ENCODE results near the gene NPHP4. TPM values are rescaled to one million over a fixed set of nuclear protein-coding genes. Genes with fewer than 3 reads are reported as not detected.

The NPHP4 gene
- total RNA-seq, 1 donor = 2.7 TPM

GRCh38 chr1:5872886-5873285 lies 119.3 kb downstream of the NPHP4 start:
- H3K9me3 ChIP-seq (ENCODE audit: low read depth, low read length) = no peaks in the 10 kb centered on the region
- H3K4me1 ChIP-seq (ENCODE audit: insufficient read depth, low read length) = no peaks in the 10 kb centered on the region
- H3K4me3 ChIP-seq (ENCODE audit: low read length) = no peak overlapping the region
- H3K27me3 ChIP-seq (ENCODE audit: insufficient read depth, low read length) = no peaks in the 10 kb centered on the region

GRCh38 chr1:5868931-5869500 lies 123.2 kb downstream of the NPHP4 start:
- Histone ChIP-seq H3K9me3 (ENCODE audit: low read depth, low read length) (no peaks in the 10 kb centered on the region), H3K4me3 (ENCODE audit: low read length) (no peak overlapping the region), H3K4me1 (ENCODE audit: insufficient read depth, low read length) (no peaks in the 10 kb centered on the region), H3K27me3 (ENCODE audit: insufficient read depth, low read length) (no peaks in the 10 kb centered on the region)

DNA sequence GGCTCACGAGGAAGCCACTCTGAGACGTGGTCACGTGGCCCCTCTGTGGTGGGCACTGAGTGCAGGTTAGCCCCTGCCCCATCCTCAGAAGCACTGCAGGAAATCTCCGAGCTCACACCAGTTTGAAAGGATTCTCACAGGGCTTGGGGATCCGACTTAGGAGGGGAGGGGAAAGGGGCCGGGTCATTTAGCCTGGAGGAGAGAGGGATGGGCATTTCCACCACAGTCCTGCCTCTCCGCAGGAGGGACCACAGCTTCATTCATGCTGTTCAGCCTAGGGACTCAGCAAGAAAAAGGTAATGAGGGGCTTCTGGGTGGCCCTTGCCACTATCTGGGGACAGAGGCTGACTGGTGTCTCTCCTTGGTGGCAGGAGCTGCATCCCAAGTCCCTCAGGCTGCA lies 126.5 kb downstream of the NPHP4 start:
- H3K9me3 ChIP-seq (ENCODE audit: low read depth, low read length) = no peaks in the 10 kb centered on the region
- H3K27me3 ChIP-seq (ENCODE audit: insufficient read depth, low read length) = no peaks in the 10 kb centered on the region
- no peak overlapping the region for H3K4me3 ChIP-seq (ENCODE audit: low read length)

GRCh38 chr1:5865056-5865455 lies 127.2 kb downstream of the NPHP4 start:
- Histone ChIP-seq H3K27me3 (ENCODE audit: insufficient read depth, low read length) (no peaks in the 10 kb centered on the region), H3K9me3 (ENCODE audit: low read depth, low read length) (no peaks in the 10 kb centered on the region)

More for the DNA sequence above, 126.5 kb downstream of the NPHP4 start:
- no peaks in the 10 kb centered on the region for H3K4me1 ChIP-seq (ENCODE audit: insufficient read depth, low read length)

GRCh38 chr1:5864256-5864655 lies 128.0 kb downstream of the NPHP4 start:
- no peaks in the 10 kb centered on the region for H3K9me3 ChIP-seq (ENCODE audit: low read depth, low read length)
- H3K4me1 ChIP-seq (ENCODE audit: insufficient read depth, low read length) = no peaks in the 10 kb centered on the region
- no peaks in the 10 kb centered on the region for H3K27me3 ChIP-seq (ENCODE audit: insufficient read depth, low read length)
- no peak overlapping the region for H3K4me3 ChIP-seq (ENCODE audit: low read length)

More at GRCh38 chr1:5865056-5865455, 127.2 kb downstream of the NPHP4 start:
- Histone ChIP-seq H3K4me3 (ENCODE audit: low read length) (no peak overlapping the region), H3K4me1 (ENCODE audit: insufficient read depth, low read length) (no peaks in the 10 kb centered on the region)

- Histone ChIP-seq H3K9me3 (ENCODE audit: low read depth, low read length) (no peaks in the 10 kb centered on the region), H3K27me3 (ENCODE audit: insufficient read depth, low read length) (no peaks in the 10 kb centered on the region), H3K4me1 (ENCODE audit: insufficient read depth, low read length) (no peaks in the 10 kb centered on the region), H3K4me3 (ENCODE audit: low read length) (no peak overlapping the region)
Measured at GRCh38 chr1:5863238-5863637, 129.0 kb downstream of the NPHP4 start.

DNA sequence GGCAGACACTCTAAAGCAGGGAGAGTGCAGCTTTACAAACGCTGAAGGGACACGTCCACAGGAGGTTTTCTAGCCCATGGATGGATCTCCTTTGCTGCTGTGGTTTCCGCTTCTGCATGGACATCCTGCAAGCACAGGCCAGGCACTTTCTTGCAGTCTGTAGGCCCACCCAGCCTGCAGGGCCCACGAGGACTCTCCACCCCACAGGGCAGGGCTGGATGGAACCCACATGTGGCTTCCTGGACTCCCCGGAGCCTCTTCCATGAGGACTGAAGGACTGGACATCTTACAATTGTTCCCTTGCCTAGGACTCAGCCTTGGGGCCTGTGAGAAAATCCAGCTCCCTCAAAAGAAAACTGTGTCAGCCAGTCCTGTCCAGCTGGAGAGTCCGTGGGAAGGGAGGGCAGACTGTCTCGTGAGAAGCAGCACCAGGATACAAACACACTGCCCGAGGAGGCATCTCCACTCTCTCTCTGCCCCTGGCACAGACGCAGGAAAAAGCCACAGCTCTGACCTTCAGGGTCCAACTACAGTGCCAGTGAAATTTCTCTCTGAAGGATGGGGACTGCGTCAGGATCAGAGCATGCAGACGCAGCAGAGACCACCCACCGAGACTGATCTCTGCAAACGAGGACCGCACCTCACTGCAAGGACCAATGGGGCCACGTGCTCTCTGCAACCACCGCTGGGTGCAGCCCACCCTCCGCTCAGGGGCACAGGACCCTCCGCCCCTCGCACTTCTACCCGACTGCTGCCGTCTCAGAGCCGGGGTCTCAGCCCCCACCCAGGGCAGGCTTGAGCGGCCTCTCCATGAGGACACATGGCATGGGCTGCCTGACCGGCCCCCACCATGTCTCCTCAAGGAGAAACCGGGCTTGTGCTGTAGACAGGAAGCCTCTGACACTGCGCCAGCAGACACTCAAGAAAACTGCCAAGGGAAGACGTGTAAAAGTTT lies 130.1 kb downstream of the NPHP4 start:
- no peak overlapping the region for H3K4me3 ChIP-seq (ENCODE audit: low read length)
- no peaks in the 10 kb centered on the region for H3K4me1 ChIP-seq (ENCODE audit: insufficient read depth, low read length)
- no peaks in the 10 kb centered on the region for H3K27me3 ChIP-seq (ENCODE audit: insufficient read depth, low read length)
- no peaks in the 10 kb centered on the region for H3K9me3 ChIP-seq (ENCODE audit: low read depth, low read length)

DNA sequence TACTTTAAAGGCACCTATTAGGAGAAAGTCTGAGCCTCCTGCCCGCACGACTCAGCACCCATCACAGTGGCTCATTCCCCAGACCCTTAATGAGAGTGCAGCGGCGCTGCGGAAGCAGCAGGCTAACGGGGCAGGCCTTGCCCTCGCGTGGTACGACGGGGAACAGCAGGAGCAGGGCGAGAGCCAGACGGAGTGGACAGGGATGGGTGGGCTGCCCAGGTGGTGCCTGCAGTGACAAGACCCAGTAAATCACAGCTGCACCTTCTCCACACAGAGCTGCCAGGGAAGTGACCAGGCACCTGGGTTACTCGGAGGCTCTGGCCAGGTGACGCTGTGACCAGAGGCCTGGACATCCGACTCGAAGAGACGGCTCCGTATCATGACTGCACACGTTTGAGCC lies 131.9 kb downstream of the NPHP4 start:
- no peaks in the 10 kb centered on the region for H3K4me1 ChIP-seq (ENCODE audit: insufficient read depth, low read length)
- no peaks in the 10 kb centered on the region for H3K27me3 ChIP-seq (ENCODE audit: insufficient read depth, low read length)
- no peak overlapping the region for H3K4me3 ChIP-seq (ENCODE audit: low read length)
- no peaks in the 10 kb centered on the region for H3K9me3 ChIP-seq (ENCODE audit: low read depth, low read length)

DNA sequence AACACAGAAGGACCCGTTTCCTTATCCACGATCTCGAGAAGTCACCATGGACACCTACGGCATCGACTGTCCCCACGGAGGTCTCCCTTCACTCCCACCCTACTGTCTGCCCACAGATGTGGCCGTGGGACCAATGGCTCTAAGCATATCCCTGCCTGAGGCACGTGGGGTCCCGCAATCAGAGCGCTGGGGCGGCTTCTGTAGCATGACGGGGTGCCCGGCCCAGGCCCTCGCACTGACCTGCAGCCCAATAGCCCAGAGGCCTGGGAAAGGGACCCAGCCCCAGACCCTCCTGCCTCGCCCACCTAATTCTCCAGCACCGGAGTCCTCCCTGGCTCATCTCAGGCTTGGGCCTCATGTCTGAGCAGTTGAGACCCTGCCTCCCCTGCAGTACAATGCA lies 132.5 kb downstream of the NPHP4 start:
- no peaks in the 10 kb centered on the region for H3K27me3 ChIP-seq (ENCODE audit: insufficient read depth, low read length)
- H3K9me3 ChIP-seq (ENCODE audit: low read depth, low read length) = no peaks in the 10 kb centered on the region
- H3K4me3 ChIP-seq (ENCODE audit: low read length) = no peak overlapping the region
- no peaks in the 10 kb centered on the region for H3K4me1 ChIP-seq (ENCODE audit: insufficient read depth, low read length)

DNA sequence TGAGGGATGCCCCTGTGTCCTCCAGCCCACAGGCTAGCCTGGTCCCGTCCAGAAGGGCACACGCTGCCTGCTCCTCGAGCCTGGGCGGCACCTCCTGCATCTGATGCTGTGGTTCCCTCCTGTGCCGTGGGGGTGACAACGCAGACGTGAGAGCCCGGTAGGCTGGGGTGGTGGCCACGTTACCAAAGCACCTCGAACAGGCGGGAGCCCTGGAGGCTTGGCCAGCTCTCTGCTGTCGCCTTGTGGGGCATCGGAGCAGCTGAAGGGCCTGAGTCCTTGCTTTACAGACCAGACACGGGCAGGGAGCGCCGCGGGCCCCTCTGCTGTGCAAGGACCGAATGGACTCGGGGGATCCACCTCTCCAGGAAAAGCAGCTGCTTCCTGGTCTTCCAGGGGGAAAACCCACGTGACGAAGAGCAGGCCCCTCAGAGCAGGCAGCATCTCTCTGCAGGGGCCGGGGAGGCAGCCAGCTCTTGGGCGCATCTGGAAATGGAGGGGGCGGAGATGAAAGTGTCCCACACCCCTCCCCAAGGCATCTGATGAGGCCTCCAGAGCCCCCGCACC lies 133.3 kb downstream of the NPHP4 start:
- no peak overlapping the region for H3K4me3 ChIP-seq (ENCODE audit: low read length)
- H3K27me3 ChIP-seq (ENCODE audit: insufficient read depth, low read length) = no peaks in the 10 kb centered on the region

GRCh38 chr1:5858246-5858645 lies 134.0 kb downstream of the NPHP4 start:
- Histone ChIP-seq H3K9me3 (ENCODE audit: low read depth, low read length) (no peaks in the 10 kb centered on the region), H3K4me3 (ENCODE audit: low read length) (no peak overlapping the region), H3K27me3 (ENCODE audit: insufficient read depth, low read length) (no peaks in the 10 kb centered on the region), H3K4me1 (ENCODE audit: insufficient read depth, low read length) (no peaks in the 10 kb centered on the region)

More for the DNA sequence above, 133.3 kb downstream of the NPHP4 start:
- no peaks in the 10 kb centered on the region for H3K9me3 ChIP-seq (ENCODE audit: low read depth, low read length)
- H3K4me1 ChIP-seq (ENCODE audit: insufficient read depth, low read length) = no peaks in the 10 kb centered on the region

DNA sequence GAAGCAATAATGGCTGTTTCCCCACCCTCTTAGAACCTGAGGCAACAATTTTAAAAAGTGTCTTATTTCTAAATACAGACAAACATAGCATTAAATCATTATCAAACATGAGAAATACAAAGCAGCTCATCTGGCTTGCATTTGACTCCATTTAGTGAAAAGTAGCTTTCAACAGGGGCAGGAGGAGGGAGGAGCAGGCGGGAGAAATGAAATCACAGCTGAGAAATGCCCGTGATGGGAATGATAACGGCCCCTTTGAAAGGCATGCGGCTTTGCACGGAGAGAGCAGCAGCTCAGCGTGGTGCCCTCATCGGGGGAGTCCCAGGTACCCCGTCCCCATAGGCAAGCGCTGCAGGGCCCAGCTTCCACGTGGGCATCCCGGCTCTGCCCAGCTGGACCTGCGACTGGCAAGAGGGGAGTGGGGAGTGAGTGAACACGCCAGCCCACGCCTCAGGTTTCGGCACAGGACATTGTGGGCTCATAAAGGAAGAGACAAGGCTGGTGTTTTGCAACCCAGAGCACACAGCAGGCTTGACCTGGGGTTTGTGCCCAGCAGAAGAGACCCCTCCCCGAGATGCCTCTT lies 134.6 kb downstream of the NPHP4 start:
- Histone ChIP-seq H3K9me3 (ENCODE audit: low read depth, low read length) (no peaks in the 10 kb centered on the region), H3K4me3 (ENCODE audit: low read length) (no peak overlapping the region), H3K27me3 (ENCODE audit: insufficient read depth, low read length) (no peaks in the 10 kb centered on the region), H3K4me1 (ENCODE audit: insufficient read depth, low read length) (no peaks in the 10 kb centered on the region)

GRCh38 chr1:5857011-5857410 lies 135.2 kb downstream of the NPHP4 start:
- Histone ChIP-seq H3K27me3 (ENCODE audit: insufficient read depth, low read length) (no peaks in the 10 kb centered on the region), H3K4me3 (ENCODE audit: low read length) (no peak overlapping the region), H3K9me3 (ENCODE audit: low read depth, low read length) (no peaks in the 10 kb centered on the region), H3K4me1 (ENCODE audit: insufficient read depth, low read length) (no peaks in the 10 kb centered on the region)

GRCh38 chr1:5856246-5856815 lies 135.9 kb downstream of the NPHP4 start:
- no peak overlapping the region for H3K4me3 ChIP-seq (ENCODE audit: low read length)
- no peaks in the 10 kb centered on the region for H3K27me3 ChIP-seq (ENCODE audit: insufficient read depth, low read length)
- H3K4me1 ChIP-seq (ENCODE audit: insufficient read depth, low read length) = no peaks in the 10 kb centered on the region
- H3K9me3 ChIP-seq (ENCODE audit: low read depth, low read length) = no peaks in the 10 kb centered on the region
